HG03558 (cell line): ENCODE results near the gene PLSCR2.
"Not testable (repeated sequence)": the region's sequence is repeated elsewhere in the genome, so short reads cannot be mapped to it uniquely, and the experiment has no call there.

ENCODE experiments used
- ATAC-seq: cut with Tn5 transposase; IDR thresholded peaks from one replicate; pipeline ENCODE4 v1.9.1; 2021; ENCODE audit warnings: moderate number of reproducible peaks; ENCODE audit not compliant: unreplicated experiment; ENCODE audit errors: extremely low read depth

The PLSCR2 gene

GRCh38 chr3:146431240-146431639 lies 38.1 kb downstream of the PLSCR2 start:
- ATAC-seq, result no peak

- ATAC-seq, result no peak
Observed at GRCh38 chr3:146425341-146425740, 44.0 kb downstream of the PLSCR2 start.

GRCh38 chr3:146421819-146422759 lies 47.3 kb downstream of the PLSCR2 start:
- no peak for ATAC-seq

GRCh38 chr3:146416366-146416765 lies 53.0 kb downstream of the PLSCR2 start:
- no peak for ATAC-seq

GRCh38 chr3:146414010-146414409 lies 55.4 kb downstream of the PLSCR2 start:
- no peak for ATAC-seq

- ATAC-seq, result not testable (repeated sequence)
Observed at GRCh38 chr3:146412711-146413110, 56.6 kb downstream of the PLSCR2 start.

GRCh38 chr3:146407956-146408355 lies 61.4 kb downstream of the PLSCR2 start:
- no peak for ATAC-seq

GRCh38 chr3:146404436-146404835 lies 64.9 kb downstream of the PLSCR2 start:
- ATAC-seq, result no peak

- no peak for ATAC-seq
Observed at GRCh38 chr3:146403792-146404191, 65.6 kb downstream of the PLSCR2 start.

GRCh38 chr3:146396792-146397191 lies 72.6 kb downstream of the PLSCR2 start:
- ATAC-seq, result no peak

- ATAC-seq, result no peak
Observed at GRCh38 chr3:146395164-146395563, 74.2 kb downstream of the PLSCR2 start.

GRCh38 chr3:146390957-146391356 lies 78.4 kb downstream of the PLSCR2 start:
- ATAC-seq, result no peak

GRCh38 chr3:146390006-146390772 lies 79.2 kb downstream of the PLSCR2 start:
- no peak for ATAC-seq

GRCh38 chr3:146387566-146387965 lies 81.8 kb downstream of the PLSCR2 start:
- ATAC-seq, result no peak

GRCh38 chr3:146386936-146387335 lies 82.4 kb downstream of the PLSCR2 start:
- ATAC-seq, result no peak

- no peak for ATAC-seq
Observed at GRCh38 chr3:146384786-146385185, 84.6 kb downstream of the PLSCR2 start.
